Mesothelial cell of epicardium (in vitro differentiated cells): ENCODE data around the gene WDR7. TPM values are rescaled to one million over a fixed set of nuclear protein-coding genes. Genes with fewer than 3 reads are reported as not detected.

Experiments used
- DNase-seq, 2 experiments: peaks; one replicate each; pipeline ENCODE4 v3.0.0; 2021; ENCODE audit warnings: low spot score in 2 of 2; ENCODE audit not compliant: unreplicated experiment in 2 of 2
- H3K27ac Mint-ChIP-seq: 2 replicates; pipeline ENCODE4 v1.8.0; 2021; ENCODE audit warnings: mixed read lengths
- H3K27me3 Mint-ChIP-seq: 2 replicates; pipeline ENCODE4 v1.8.0; 2021; ENCODE audit warnings: low read depth, mixed read lengths
- H3K36me3 Mint-ChIP-seq: 2 replicates; pipeline ENCODE4 v1.8.0; 2021; ENCODE audit warnings: mixed read lengths
- H3K4me1 Mint-ChIP-seq: 2 replicates; pipeline ENCODE4 v1.8.0; 2021; ENCODE audit warnings: mixed read lengths
- H3K4me3 Mint-ChIP-seq: 2 replicates; pipeline ENCODE4 v1.8.0; 2021; ENCODE audit warnings: mild to moderate bottlenecking, moderate library complexity, mixed read lengths
- H3K9me3 Mint-ChIP-seq: 2 replicates; pipeline ENCODE4 v1.8.0; 2021; ENCODE audit warnings: mixed read lengths
- CTCF ChIP-seq: fragments of 200-600 bp; sonication (generic); IDR thresholded peaks from one replicate; pipeline ENCODE4 v1.5.0; 2021; ENCODE audit warnings: antibody characterized with exemption; ENCODE audit not compliant: unreplicated experiment
- total RNA-seq: library from RNA; stranded (reverse); gene quantifications from 3 replicates; pipeline ENCODE4 v1.2.1, GENCODE V29; 2021

The WDR7 gene
- total RNA-seq, 1 donor from 2014 or later, result 28.0 TPM

DNA sequence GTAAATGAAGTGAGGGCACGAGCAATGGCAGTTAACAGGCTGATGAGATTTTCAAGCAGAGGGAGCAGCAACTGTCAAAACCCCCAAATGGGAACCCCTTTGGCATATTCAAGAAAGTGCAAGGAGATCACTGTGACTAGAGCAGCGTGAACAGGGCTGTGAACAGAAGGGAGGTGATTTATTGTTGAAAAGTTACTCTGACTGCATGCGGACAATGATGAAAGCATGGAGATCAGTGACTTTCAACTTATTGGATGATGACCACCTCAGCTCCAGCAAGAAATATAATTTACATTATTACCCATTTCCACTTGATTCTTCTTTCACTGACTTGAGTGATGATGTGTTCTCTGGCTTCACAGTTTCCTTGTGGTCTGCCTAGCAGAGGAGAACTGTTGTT is 308.0 kb downstream of the WDR7 start:
- H3K27ac Mint-ChIP-seq, result no peak overlapping the region
- DNase-seq, result no peak
- H3K9me3 Mint-ChIP-seq, result no peaks in the 10 kb centered on the region
- no peak overlapping the region for H3K4me3 Mint-ChIP-seq
- no peaks in the 10 kb centered on the region for H3K27me3 Mint-ChIP-seq
- H3K36me3 Mint-ChIP-seq, result no peaks in the 10 kb centered on the region
- no peak for TF ChIP-seq CTCF
- no peaks in the 10 kb centered on the region for H3K4me1 Mint-ChIP-seq

DNA sequence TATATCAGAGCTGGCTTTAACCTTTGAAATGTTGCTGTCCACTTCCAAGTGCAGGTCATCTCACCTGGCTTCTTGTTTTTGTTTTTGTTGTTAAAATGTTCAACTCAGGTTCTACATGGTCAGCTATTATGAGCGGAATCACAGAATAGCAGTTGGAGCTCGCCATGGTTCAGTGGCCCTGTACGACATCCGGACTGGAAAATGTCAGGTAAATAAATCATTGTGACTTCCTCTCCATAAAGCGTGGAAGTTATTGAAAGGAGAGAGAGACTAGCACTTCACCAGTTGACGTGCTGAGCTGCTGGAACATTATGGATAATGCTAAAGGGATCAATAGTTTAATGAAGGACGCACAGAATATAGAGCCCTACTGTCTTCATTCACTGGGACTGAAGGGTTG is 311.2 kb downstream of the WDR7 start:
- H3K36me3 Mint-ChIP-seq, result no peaks in the 10 kb centered on the region
- no peak for TF ChIP-seq CTCF
- H3K27ac Mint-ChIP-seq, result no peak overlapping the region
- no peaks in the 10 kb centered on the region for H3K27me3 Mint-ChIP-seq
- H3K9me3 Mint-ChIP-seq, result no peaks in the 10 kb centered on the region
- no peak for DNase-seq
- H3K4me3 Mint-ChIP-seq, result no peak overlapping the region
- no peaks in the 10 kb centered on the region for H3K4me1 Mint-ChIP-seq

GRCh38 chr18:56967035-56967434 is 315.9 kb downstream of the WDR7 start:
- no peak for DNase-seq
- Mint-ChIP-seq H3K4me3 (no peak overlapping the region), H3K4me1 (peaks cover 7% of the 10 kb centered on the region), H3K36me3 (no peaks in the 10 kb centered on the region), H3K9me3 (no peaks in the 10 kb centered on the region), H3K27me3 (no peaks in the 10 kb centered on the region), H3K27ac (no peak overlapping the region)
- no peak for TF ChIP-seq CTCF

GRCh38 chr18:56973487-56973886 is 322.3 kb downstream of the WDR7 start:
- Mint-ChIP-seq H3K4me1 (peaks cover 9% of the 10 kb centered on the region), H3K9me3 (no peaks in the 10 kb centered on the region), H3K36me3 (no peaks in the 10 kb centered on the region), H3K27me3 (no peaks in the 10 kb centered on the region), H3K27ac (no peak overlapping the region), H3K4me3 (no peak overlapping the region)
- no peak for TF ChIP-seq CTCF
- DNase-seq, result no peak

DNA sequence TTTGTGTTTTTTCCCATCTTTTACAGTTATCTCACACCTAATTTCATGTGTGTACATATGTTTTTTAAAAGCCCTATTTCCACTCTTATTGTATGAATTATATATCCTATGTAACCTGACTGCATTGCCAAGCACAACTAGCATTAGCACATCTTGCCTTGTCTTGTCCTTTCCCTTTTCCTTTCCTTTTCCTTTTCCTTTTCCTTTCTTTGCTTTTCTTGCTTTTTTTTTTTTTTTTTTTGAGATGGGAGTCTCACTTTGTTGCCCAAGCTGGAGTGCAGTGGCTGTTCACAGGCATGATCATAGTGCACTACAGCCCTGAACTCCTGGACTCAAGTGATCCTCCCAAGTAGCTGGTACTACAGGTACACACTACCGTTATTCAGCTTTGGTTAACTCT is 323.0 kb downstream of the WDR7 start:
- no peaks in the 10 kb centered on the region for H3K9me3 Mint-ChIP-seq

More for the DNA sequence above, 323.0 kb downstream of the WDR7 start:
- TF ChIP-seq CTCF, result no peak
- Mint-ChIP-seq H3K27me3 (no peaks in the 10 kb centered on the region), H3K36me3 (no peaks in the 10 kb centered on the region), H3K4me1 (peaks cover 9% of the 10 kb centered on the region), H3K4me3 (no peak overlapping the region), H3K27ac (no peak overlapping the region)
- DNase-seq, result no peak
